Endothelial cell of umbilical vein (primary cell): ENCODE results near the gene CD93. TPM values are rescaled to one million over a fixed set of nuclear protein-coding genes. Genes with fewer than 3 reads are reported as not detected.

Experiments used
- BruUV-seq: library from RNA; stranded (reverse); fragments of 400-500 nt; replicated peaks from 2 replicates; lab custom pipeline; 2021; lab: Mats Ljungman, UMichigan
- CTCF ChIA-PET: fragments of 300-600, 350-600 bp; sonication (Branson Sonifier 250); formaldehyde crosslinking; loops from one replicate; lab custom pipeline; 2021; ENCODE audit warnings: antibody characterized with exemption, inconsistent platforms; lab: Charles Lee
- POLR2A ChIA-PET: fragments of 300-600, 350-600 bp; sonication (Branson Sonifier 250); formaldehyde crosslinking; loops from one replicate; lab custom pipeline; 2021; ENCODE audit warnings: antibody characterized with exemption, inconsistent platforms; lab: Charles Lee
- DNase-seq: peaks from one replicate; pipeline ENCODE4 v3.0.0-alpha.2; 2011; ENCODE audit warnings: low read depth, low spot score
- FAIRE-seq: peaks from 2 replicates; lab custom pipeline; 2011; peaks lifted over from hg19 to GRCh38; lab: Jason Lieb, UNC
- H2AFZ ChIP-seq: 2 replicates; pipeline ENCODE4 v1.6.0; 2012; ENCODE audit warnings: low read depth, low read length, control low read depth, inconsistent platforms
- H3K27ac ChIP-seq: 2 replicates; pipeline ENCODE4 v1.5.1; 2011; ENCODE audit warnings: low read depth, mild to moderate bottlenecking, control low read depth, low read length, moderate library complexity; ENCODE audit not compliant: insufficient read depth
- H3K27me3 ChIP-seq, 2 experiments: 2 replicates each; pipeline versions ENCODE4 v1.6.0 to v1.6.1; 2011; ENCODE audit warnings: low read length in 2 of 2, mixed read lengths in 1 of 2; ENCODE audit not compliant: control insufficient read depth in 2 of 2, insufficient read depth in 2 of 2
- H3K36me3 ChIP-seq, 2 experiments: 2 replicates in 1 of 2; 3 replicates in 1 of 2; pipeline ENCODE4 v1.5.1; 2011; ENCODE audit warnings: low read length in 2 of 2, mild to moderate bottlenecking in 1 of 2, moderate library complexity in 1 of 2; ENCODE audit not compliant: control insufficient read depth in 2 of 2, insufficient read depth in 2 of 2; ENCODE audit errors: extremely low read depth in 1 of 2
- H3K4me1 ChIP-seq: 3 replicates; pipeline ENCODE4 v1.5.1; 2011; ENCODE audit warnings: mild to moderate bottlenecking, low read length; ENCODE audit not compliant: control insufficient read depth, insufficient read depth; ENCODE audit errors: extremely low read depth
- H3K4me2 ChIP-seq: 2 replicates; pipeline ENCODE4 v1.6.1; 2011; ENCODE audit warnings: low read length, control low read depth, mixed read lengths; ENCODE audit not compliant: insufficient read depth
- H3K4me3 ChIP-seq, 3 experiments: fragments of 200-600 bp in 1 of 3; sonication (generic), shearing (Covaris generic) in 1 of 3; replicated peaks in 1 of 3; 2 replicates each; pipeline ENCODE4 v1.5.1; 2011 to 2016; ENCODE audit warnings: control low read depth in 3 of 3, low read length in 3 of 3, mild to moderate bottlenecking in 2 of 3, inconsistent platforms in 1 of 3, low read depth in 1 of 3, moderate library complexity in 1 of 3; ENCODE audit not compliant: insufficient read depth in 1 of 3
- H3K79me2 ChIP-seq: 2 replicates; pipeline ENCODE4 v1.6.0; 2012; ENCODE audit warnings: low read length, inconsistent platforms; ENCODE audit not compliant: control insufficient read depth, insufficient read depth
- H3K9ac ChIP-seq: replicated peaks from 2 replicates; pipeline ENCODE3; 2011; ENCODE audit warnings: low read length, control low read depth; ENCODE audit not compliant: insufficient read depth; ENCODE audit errors: extremely low read depth
- H3K9me1 ChIP-seq: replicated peaks from 3 replicates; pipeline ENCODE4 v1.6.0; 2011; ENCODE audit warnings: mild to moderate bottlenecking, low read length; ENCODE audit not compliant: control insufficient read depth, insufficient read depth; ENCODE audit errors: extremely low read depth
- H3K9me3 ChIP-seq: replicated peaks from 2 replicates; pipeline ENCODE4 v1.5.1; 2012; ENCODE audit warnings: low read length, inconsistent platforms; ENCODE audit not compliant: control insufficient read depth, insufficient read depth
- H4K20me1 ChIP-seq: replicated peaks from 2 replicates; pipeline ENCODE3; 2011; ENCODE audit warnings: mild to moderate bottlenecking, low read length; ENCODE audit not compliant: control insufficient read depth, insufficient read depth; ENCODE audit errors: extremely low read depth
- CTCF ChIP-seq, 2 donors: IDR thresholded peaks; 1 replicate in 1 of 2; 2 replicates in 1 of 2; pipeline ENCODE4 v1.5.1; 2011; ENCODE audit warnings: low read length in 2 of 2, mild to moderate bottlenecking in 2 of 2, moderate library complexity in 2 of 2, control low read depth in 1 of 2, inconsistent platforms in 1 of 2, low read depth in 1 of 2; ENCODE audit not compliant: insufficient read depth in 1 of 2; ENCODE audit errors: extremely low read depth in 1 of 2
- EZH2 ChIP-seq: IDR thresholded peaks from 2 replicates; pipeline ENCODE4 v1.6.1; 2012; ENCODE audit warnings: borderline replicate concordance, low read depth, mild to moderate bottlenecking, moderate library complexity, low read length, inconsistent platforms; ENCODE audit not compliant: severe bottlenecking
- FOS ChIP-seq: IDR thresholded peaks from 2 replicates; pipeline ENCODE4 v1.6.1; 2011; ENCODE audit warnings: mild to moderate bottlenecking, low read length, moderate library complexity, borderline replicate concordance; ENCODE audit not compliant: insufficient read depth
- GATA2 ChIP-seq: IDR thresholded peaks from 2 replicates; pipeline ENCODE4 v1.7.0; 2011; ENCODE audit warnings: low read depth, mild to moderate bottlenecking, moderate library complexity, mixed read lengths, low read length; ENCODE audit not compliant: insufficient read length, insufficient read depth
- JUN ChIP-seq: IDR thresholded peaks from 2 replicates; pipeline ENCODE4 v1.6.1; 2011; ENCODE audit warnings: borderline replicate concordance, low read depth; ENCODE audit not compliant: insufficient read length, insufficient read depth
- MYC ChIP-seq: IDR thresholded peaks from one replicate; pipeline ENCODE4 v1.6.1; 2011; ENCODE audit warnings: mild to moderate bottlenecking, low read depth, low read length
- POLR2A ChIP-seq: IDR thresholded peaks from 2 replicates; pipeline ENCODE4 v1.6.1; 2012; ENCODE audit warnings: low read depth, mild to moderate bottlenecking, control low read depth, low read length
- POLR2AphosphoS5 ChIP-seq: IDR thresholded peaks from 2 replicates; pipeline ENCODE4 v1.6.1; 2012; ENCODE audit warnings: low read depth, mild to moderate bottlenecking, control low read depth, low read length, moderate library complexity; ENCODE audit not compliant: insufficient read depth
- dilution Hi-C: fragments of 300-500 bp; cut with MboI; formaldehyde crosslinking; loops from one replicate; pipeline ENCODE4 v1.15.0; 2019; ENCODE audit warnings: low sequenced_read_pairs; ENCODE audit not compliant: extremely low pct_ligation_motif_present
- intact Hi-C: fragments of 100-400 bp; cut with micrococcal nuclease; formaldehyde crosslinking; loops from one replicate; pipeline ENCODE4 v1.10.0; 2022
- polyA plus RNA-seq, 4 experiments: library from polyadenylated mRNA; depleted of rRNA in 3 of 4; stranded (reverse) in 3 of 4; unstranded in 1 of 4; fragments of >200 nt; gene quantifications; 2 replicates each; pipeline versions ENCODE4 v1.2.1 to v1.2.3, GENCODE V29; 2011 to 2012; ENCODE audit warnings: missing spikeins in 1 of 4
- total RNA-seq: library from RNA; stranded (reverse); gene quantifications from 2 replicates; pipeline ENCODE4 v1.2.3, GENCODE V29; 2021
- TF ChIP-seq, protein P1 (sequence below): IDR thresholded peaks from 2 replicates; pipeline ENCODE4 v1.6.1; 2011; ENCODE audit not compliant: insufficient read depth, insufficient read length

Gene CD93
- total and polyA plus RNA-seq, 2 donors (not counting 3 experiments of a cell fraction or from before 2014, with no cell fraction given): 180 to 413 TPM

- H3K27me3 ChIP-seq: no peaks in the 10 kb centered on the region
- H4K20me1 ChIP-seq: no peaks in the 10 kb centered on the region
- dilution Hi-C loops: no loop called here
- intact Hi-C loops: no loop called here
- H3K36me3 ChIP-seq: no peaks in the 10 kb centered on the region
- no peak overlapping the region for H2AFZ ChIP-seq
- FAIRE-seq (no peak), DNase-seq (no peak)
- no peaks in the 10 kb centered on the region for H3K79me2 ChIP-seq
- no peak overlapping the region for H3K27ac ChIP-seq
- CTCF ChIA-PET: no interaction called here
- BruUV-seq: no TSS peak
- H3K4me2 ChIP-seq: no peak overlapping the region
- H3K9me1 ChIP-seq: no peaks in the 10 kb centered on the region
- H3K4me1 ChIP-seq: peaks cover 8% of the 10 kb centered on the region
- H3K9me3 ChIP-seq: no peaks in the 10 kb centered on the region
- no peak overlapping the region for H3K9ac ChIP-seq
- POLR2A ChIA-PET: no interaction called here
- no peak overlapping the region for H3K4me3 ChIP-seq
- no peak for TF ChIP-seq JUN
- no peak for TF ChIP-seq POLR2AphosphoS5
- TF ChIP-seq, protein P1, sequence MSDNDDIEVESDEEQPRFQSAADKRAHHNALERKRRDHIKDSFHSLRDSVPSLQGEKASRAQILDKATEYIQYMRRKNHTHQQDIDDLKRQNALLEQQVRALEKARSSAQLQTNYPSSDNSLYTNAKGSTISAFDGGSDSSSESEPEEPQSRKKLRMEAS: no peak
- no peak for TF ChIP-seq POLR2A
- no peak for TF ChIP-seq MYC
- TF ChIP-seq GATA2: no peak
- no peak for TF ChIP-seq CTCF (IDR thresholded peaks at IDR 0.05; ENCODE audit: extremely low read depth in 1 of 2, insufficient read depth in 1 of 2, low read depth in 1 of 2, low read length in 2 of 2)
- no peak for TF ChIP-seq FOS
- TF ChIP-seq EZH2: no peak
These were observed 36.9 kb upstream of the CD93 start for GRCh38 chr20:23122796-23123655.
